ENCODE measurements around the gene STAT3. TPM values are rescaled to one million over a fixed set of nuclear protein-coding genes. Genes with fewer than 3 reads are reported as not detected.
"Not testable (repeated sequence)": the region's sequence is repeated elsewhere in the genome, so short reads cannot be mapped to it uniquely, and the experiment has no call there.

The STAT3 gene
- polyA plus RNA-seq, 1 experiment = 74.4 TPM

- POLR2A ChIA-PET = no interaction called here
- no peaks in the 10 kb centered on the region for H3K36me3 ChIP-seq (ENCODE audit: control insufficient read depth, insufficient read depth, low read length)
- CTCF ChIA-PET = interaction anchor here (0.6 to 0.7 kb wide), 2 partner anchors 26 to 73 kb away, joined by 3 to 6 read pairs; no protein-coding TSS in a partner anchor
- no peaks in the 10 kb centered on the region for H3K27me3 ChIP-seq (ENCODE audit: control insufficient read depth, insufficient read depth, low read length)
- H3K4me3 ChIP-seq (ENCODE audit: low read depth, low read length) = no peak overlapping the region
- DNase-seq (ENCODE audit: low read depth) = no peak
- no peak for TF ChIP-seq CTCF (IDR thresholded peaks at IDR 0.05; ENCODE audit: insufficient read depth, low read depth, low read length)
Observed at GRCh38 chr17:42361781-42362186, 26.5 kb downstream of the STAT3 start.

- CTCF ChIA-PET = interaction anchor here (1.2 kb wide), 1 partner anchor 63 kb away, joined by 3 read pairs; the partner anchor contains the start of gene CAVIN1
- POLR2A ChIA-PET; DNase-seq (ENCODE audit: low read depth); H3K27me3 ChIP-seq (ENCODE audit: control insufficient read depth, insufficient read depth, low read length); H3K36me3 ChIP-seq (ENCODE audit: control insufficient read depth, insufficient read depth, low read length); H3K4me3 ChIP-seq (ENCODE audit: low read depth, low read length): not testable (repeated sequence)
Observed at GRCh38 chr17:42360388-42360787, 27.9 kb downstream of the STAT3 start.

- no peak overlapping the region for H3K4me3 ChIP-seq (ENCODE audit: low read depth, low read length)
- no peak for DNase-seq (ENCODE audit: low read depth)
- no peaks in the 10 kb centered on the region for H3K36me3 ChIP-seq (ENCODE audit: control insufficient read depth, insufficient read depth, low read length)
- ChIA-PET CTCF (interaction anchor here (0.6 to 1.2 kb wide), 3 partner anchors 9 to 35 kb away, joined by 3 to 4 read pairs (median 4); no protein-coding TSS in a partner anchor), POLR2A (interaction anchor here (0.6 kb wide), 1 partner anchor 15 kb away, joined by 7 read pairs; no protein-coding TSS in a partner anchor)
- H3K27me3 ChIP-seq (ENCODE audit: control insufficient read depth, insufficient read depth, low read length) = no peaks in the 10 kb centered on the region
- TF ChIP-seq CTCF (IDR thresholded peaks at IDR 0.05; ENCODE audit: insufficient read depth, low read depth, low read length) = no peak
Observed at GRCh38 chr17:42359133-42359532, 29.1 kb downstream of the STAT3 start.

GRCh38 chr17:42358434-42358833 lies 29.8 kb downstream of the STAT3 start:
- Histone ChIP-seq H3K27me3 (ENCODE audit: control insufficient read depth, insufficient read depth, low read length) (no peaks in the 10 kb centered on the region), H3K36me3 (ENCODE audit: control insufficient read depth, insufficient read depth, low read length) (no peaks in the 10 kb centered on the region), H3K4me3 (ENCODE audit: low read depth, low read length) (no peak overlapping the region)
- CTCF ChIA-PET = interaction anchor here (0.6 to 1.4 kb wide), 5 partner anchors 9 to 48 kb away, joined by 3 to 4 read pairs (median 4); no protein-coding TSS in a partner anchor
- POLR2A ChIA-PET = interaction anchor here (0.6 kb wide), 1 partner anchor 182 kb away, joined by 5 read pairs; no protein-coding TSS in a partner anchor
- DNase-seq (ENCODE audit: low read depth) = no peak
- TF ChIP-seq CTCF (IDR thresholded peaks at IDR 0.05; ENCODE audit: insufficient read depth, low read depth, low read length) = no peak

- H3K4me3 ChIP-seq (ENCODE audit: low read depth, low read length) = no peak overlapping the region
- no peaks in the 10 kb centered on the region for H3K36me3 ChIP-seq (ENCODE audit: control insufficient read depth, insufficient read depth, low read length)
- POLR2A ChIA-PET = no interaction called here
- no peaks in the 10 kb centered on the region for H3K27me3 ChIP-seq (ENCODE audit: control insufficient read depth, insufficient read depth, low read length)
- CTCF ChIA-PET = interaction anchor here (0.7 kb wide), 1 partner anchor 164 kb away, joined by 3 read pairs; no protein-coding TSS in a partner anchor
- DNase-seq (ENCODE audit: low read depth) = no peak
- no peak for TF ChIP-seq CTCF (IDR thresholded peaks at IDR 0.05; ENCODE audit: insufficient read depth, low read depth, low read length)
Observed at GRCh38 chr17:42354956-42355843, 33.0 kb downstream of the STAT3 start.

All from BJ (cell line).